Neural progenitor cell (in vitro differentiated cells): Measurements from ENCODE around the gene GAB3. TPM values are rescaled to one million over a fixed set of nuclear protein-coding genes. Genes with fewer than 3 reads are reported as not detected.

Source experiments
- DNase-seq: peaks from one replicate; pipeline ENCODE4 v3.0.0-alpha.2; 2016; ENCODE audit warnings: low spot score
- H2AFZ ChIP-seq: fragments of 200-600 bp; sonication (generic); replicated peaks from 2 replicates; pipeline ENCODE4 v1.6.1; 2016; ENCODE audit warnings: antibody characterized with exemption
- H3F3A ChIP-seq: fragments of 200-600 bp; sonication (generic); 2 replicates; pipeline ENCODE4 v1.6.1; 2016; ENCODE audit warnings: antibody characterized with exemption, low read depth
- H3K27ac ChIP-seq: fragments of 200-600 bp; sonication (generic); 2 replicates; pipeline ENCODE4 v1.5.1; 2016; ENCODE audit warnings: mild to moderate bottlenecking
- H3K27me3 ChIP-seq: fragments of 200-600 bp; sonication (generic); 2 replicates; pipeline ENCODE4 v1.6.1; 2016; ENCODE audit warnings: mild to moderate bottlenecking, moderate library complexity
- H3K36me3 ChIP-seq: fragments of 200-600 bp; sonication (generic); 2 replicates; pipeline ENCODE4 v1.5.1; 2016
- H3K4me1 ChIP-seq: fragments of 200-600 bp; sonication (generic); 2 replicates; pipeline ENCODE4 v1.6.1; 2016; ENCODE audit warnings: mixed run types
- H3K4me2 ChIP-seq: fragments of 200-600 bp; sonication (generic); 2 replicates; pipeline ENCODE4 v1.6.1; 2016
- H3K4me3 ChIP-seq: fragments of 200-600 bp; sonication (generic); 2 replicates; pipeline ENCODE4 v1.5.1; 2016
- H3K79me2 ChIP-seq: fragments of 200-600 bp; sonication (generic); 2 replicates; pipeline ENCODE4 v1.6.1; 2016; ENCODE audit warnings: low read depth
- H3K9ac ChIP-seq: fragments of 200-600 bp; sonication (generic); 2 replicates; pipeline ENCODE4 v1.6.1; 2016
- H3K9me3 ChIP-seq: fragments of 200-600 bp; sonication (generic); 2 replicates; pipeline ENCODE4 v1.5.1; 2016; ENCODE audit warnings: low read depth
- H4K20me1 ChIP-seq: fragments of 200-600 bp; sonication (generic); 2 replicates; pipeline ENCODE4 v1.6.1; 2016; ENCODE audit warnings: low read depth
- H3K27ac Mint-ChIP-seq: 3 replicates; pipeline ENCODE4 v1.8.0; 2021; ENCODE audit warnings: mixed read lengths
- H3K27me3 Mint-ChIP-seq: 2 replicates; pipeline ENCODE4 v1.8.0; 2022; ENCODE audit warnings: low read depth, mild to moderate bottlenecking, inconsistent platforms, moderate library complexity, mixed read lengths; ENCODE audit not compliant: insufficient read depth
- H3K36me3 Mint-ChIP-seq: 3 replicates; pipeline ENCODE4 v1.8.0; 2021; ENCODE audit warnings: mixed read lengths
- H3K4me1 Mint-ChIP-seq: 3 replicates; pipeline ENCODE4 v1.8.0; 2021; ENCODE audit warnings: mixed read lengths
- H3K4me3 Mint-ChIP-seq: 3 replicates; pipeline ENCODE4 v1.8.0; 2021; ENCODE audit warnings: mild to moderate bottlenecking, moderate library complexity, mixed read lengths
- H3K9me3 Mint-ChIP-seq: 3 replicates; pipeline ENCODE4 v1.8.0; 2020; ENCODE audit warnings: mixed read lengths
- CTCF ChIP-seq: fragments of 200-600 bp; sonication (generic); IDR thresholded peaks from 2 replicates; pipeline ENCODE4 v1.5.1; 2017; ENCODE audit warnings: antibody characterized with exemption, mild to moderate bottlenecking
- EZH2 ChIP-seq: fragments of 200-600 bp; sonication (generic); IDR thresholded peaks from 2 replicates; pipeline ENCODE4 v1.6.1; 2017; ENCODE audit warnings: antibody characterized with exemption, mild to moderate bottlenecking, moderate library complexity
- EZH2phosphoT487 ChIP-seq: fragments of 200-600 bp; sonication (generic); IDR thresholded peaks from 2 replicates; pipeline ENCODE4 v1.6.1; 2017; ENCODE audit warnings: antibody characterized with exemption
- total RNA-seq: library from RNA; depleted of rRNA; stranded (reverse); fragments of >200 nt; gene quantifications from 2 replicates; pipeline ENCODE4 v1.2.3, GENCODE V29; 2015; ENCODE audit warnings: low replicate concordance

Gene GAB3
- total RNA-seq, 1 donor from 2014 or later, result not detected

DNA sequence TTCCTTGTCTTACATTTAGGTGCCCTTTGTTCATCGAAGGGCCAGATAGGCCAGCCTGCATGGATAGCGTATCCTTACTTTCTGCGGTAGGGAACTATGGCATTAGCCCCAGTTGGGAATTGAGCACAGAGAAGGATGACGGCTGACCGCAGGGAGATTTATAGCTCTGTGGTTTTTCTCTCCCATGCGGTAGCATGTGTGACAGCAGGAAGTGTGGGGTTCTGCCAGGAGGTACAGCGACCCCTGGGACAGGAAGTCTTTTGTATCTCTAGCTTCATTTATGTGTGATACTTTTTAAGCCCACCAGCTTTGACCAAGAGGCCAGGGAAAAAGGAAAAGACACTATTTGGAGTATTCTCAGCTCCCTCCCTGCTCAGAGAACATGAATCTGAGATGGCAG, 33.1 kb downstream of the GAB3 start:
- Histone ChIP-seq H2AFZ (no peak overlapping the region), H3F3A (no peaks in the 10 kb centered on the region), H3K27ac (no peak overlapping the region), H3K4me1 (no peaks in the 10 kb centered on the region), H3K36me3 (no peaks in the 10 kb centered on the region), H3K27me3 (no peaks in the 10 kb centered on the region), H3K79me2 (no peaks in the 10 kb centered on the region), H4K20me1 (no peaks in the 10 kb centered on the region), H3K9ac (no peak overlapping the region), H3K9me3 (no peaks in the 10 kb centered on the region), H3K4me3 (no peak overlapping the region), H3K4me2 (no peak overlapping the region)
- TF ChIP-seq EZH2, result no peak
- no peak for TF ChIP-seq CTCF
- no peak for TF ChIP-seq EZH2phosphoT487
- Mint-ChIP-seq H3K27ac (no peak overlapping the region), H3K4me1 (no peaks in the 10 kb centered on the region), H3K27me3 (no peaks in the 10 kb centered on the region), H3K9me3 (peaks cover 7% of the 10 kb centered on the region), H3K36me3 (no peaks in the 10 kb centered on the region), H3K4me3 (no peak overlapping the region)
- no peak for DNase-seq

- Histone ChIP-seq H3K4me3 (no peak overlapping the region), H4K20me1 (no peaks in the 10 kb centered on the region), H3K4me2 (no peak overlapping the region), H3K9me3 (no peaks in the 10 kb centered on the region), H2AFZ (no peak overlapping the region), H3F3A (no peaks in the 10 kb centered on the region), H3K4me1 (no peaks in the 10 kb centered on the region), H3K36me3 (no peaks in the 10 kb centered on the region), H3K9ac (no peak overlapping the region), H3K27ac (no peak overlapping the region), H3K79me2 (no peaks in the 10 kb centered on the region), H3K27me3 (no peaks in the 10 kb centered on the region)
- Mint-ChIP-seq H3K4me1 (no peaks in the 10 kb centered on the region), H3K4me3 (no peak overlapping the region), H3K27ac (no peak overlapping the region), H3K27me3 (no peaks in the 10 kb centered on the region), H3K36me3 (no peaks in the 10 kb centered on the region), H3K9me3 (peaks cover 3% of the 10 kb centered on the region)
- TF ChIP-seq EZH2, result no peak
- no peak for TF ChIP-seq CTCF
- TF ChIP-seq EZH2phosphoT487, result no peak
- DNase-seq, result no peak
Measured at GRCh38 chrX:154715825-154716224, 35.1 kb downstream of the GAB3 start.

DNA sequence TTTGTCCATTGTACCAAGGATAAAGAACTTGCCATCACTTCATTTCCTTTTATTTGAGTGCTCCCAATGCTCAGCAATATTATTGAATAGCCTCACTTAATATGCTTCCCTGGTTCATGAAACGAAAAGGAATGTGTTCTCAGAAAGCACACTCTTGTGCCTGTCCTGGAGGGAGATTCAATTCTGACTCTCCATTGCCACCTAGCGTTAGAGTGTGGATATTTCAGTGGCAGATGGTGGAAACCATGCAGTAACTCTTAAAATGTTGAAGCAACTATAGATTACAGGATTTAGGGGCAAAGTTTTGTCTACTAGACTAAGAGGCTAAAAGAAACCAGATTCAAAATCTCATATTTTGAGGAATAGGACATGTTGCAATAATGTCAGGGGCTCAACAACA, 36.0 kb downstream of the GAB3 start:
- no peak overlapping the region for H2AFZ ChIP-seq
- no peak overlapping the region for H3K4me2 ChIP-seq
- H3K9me3 ChIP-seq, result no peaks in the 10 kb centered on the region
- H3K4me3 ChIP-seq, result no peak overlapping the region
- H4K20me1 ChIP-seq, result no peaks in the 10 kb centered on the region
- DNase-seq, result peak; percentile 44
- Mint-ChIP-seq H3K4me1 (no peaks in the 10 kb centered on the region), H3K27me3 (no peaks in the 10 kb centered on the region), H3K27ac (no peak overlapping the region), H3K36me3 (no peaks in the 10 kb centered on the region), H3K4me3 (no peak overlapping the region), H3K9me3 (peaks cover 3% of the 10 kb centered on the region)
- TF ChIP-seq EZH2phosphoT487 (no peak), CTCF (peak; percentile 75)
- no peak overlapping the region for H3K9ac ChIP-seq
- no peaks in the 10 kb centered on the region for H3K79me2 ChIP-seq
- H3K27ac ChIP-seq, result no peak overlapping the region
- H3K27me3 ChIP-seq, result no peaks in the 10 kb centered on the region
- no peaks in the 10 kb centered on the region for H3F3A ChIP-seq
- no peaks in the 10 kb centered on the region for H3K36me3 ChIP-seq
- no peaks in the 10 kb centered on the region for H3K4me1 ChIP-seq
